GM18907 (cell line): Measurements from ENCODE around the gene MYO7B.
A peak's percentile ranks its signal among the peaks of the same experiment; 100 is the strongest.

Experiments used
- ATAC-seq: cut with Tn5 transposase; IDR thresholded peaks from one replicate; pipeline ENCODE4 v1.9.1; 2021; ENCODE audit warnings: mild to moderate bottlenecking, moderate library complexity; ENCODE audit not compliant: unreplicated experiment

MYO7B gene

GRCh38 chr2:127623388-127624319, 88.2 kb downstream of the MYO7B start:
- no peak for ATAC-seq

GRCh38 chr2:127624320-127624755, 88.9 kb downstream of the MYO7B start:
- no peak for ATAC-seq

GRCh38 chr2:127624756-127625571, 89.5 kb downstream of the MYO7B start:
- no peak for ATAC-seq

- no peak for ATAC-seq
These were observed 90.1 kb downstream of the MYO7B start for GRCh38 chr2:127625572-127625951.

GRCh38 chr2:127626175-127626574, 90.7 kb downstream of the MYO7B start:
- ATAC-seq = no peak

GRCh38 chr2:127626917-127627739, 91.6 kb downstream of the MYO7B start:
- no peak for ATAC-seq

GRCh38 chr2:127627740-127628571, 92.5 kb downstream of the MYO7B start:
- no peak for ATAC-seq

GRCh38 chr2:127628767-127629614, 93.5 kb downstream of the MYO7B start:
- ATAC-seq = no peak

- no peak for ATAC-seq
These were observed 94.2 kb downstream of the MYO7B start for GRCh38 chr2:127629637-127630036.

GRCh38 chr2:127630096-127630863, 94.8 kb downstream of the MYO7B start:
- no peak for ATAC-seq

GRCh38 chr2:127630864-127631540, 95.5 kb downstream of the MYO7B start:
- no peak for ATAC-seq

GRCh38 chr2:127631541-127631996, 96.1 kb downstream of the MYO7B start:
- no peak for ATAC-seq

GRCh38 chr2:127631997-127632581, 96.6 kb downstream of the MYO7B start:
- ATAC-seq = no peak

- ATAC-seq = peak; percentile 42
These were observed 97.4 kb downstream of the MYO7B start for GRCh38 chr2:127632592-127633489.

- no peak for ATAC-seq
These were observed 98.1 kb downstream of the MYO7B start for GRCh38 chr2:127633556-127634065.

GRCh38 chr2:127634066-127634617, 98.7 kb downstream of the MYO7B start:
- ATAC-seq = no peak
